ENCODE results near the gene TMEM144. TPM values are rescaled to one million over a fixed set of nuclear protein-coding genes. Genes with fewer than 3 reads are reported as not detected.

Gene TMEM144
- total RNA-seq, 1 experiment from 2014 or later, result 13.4 TPM

DNA sequence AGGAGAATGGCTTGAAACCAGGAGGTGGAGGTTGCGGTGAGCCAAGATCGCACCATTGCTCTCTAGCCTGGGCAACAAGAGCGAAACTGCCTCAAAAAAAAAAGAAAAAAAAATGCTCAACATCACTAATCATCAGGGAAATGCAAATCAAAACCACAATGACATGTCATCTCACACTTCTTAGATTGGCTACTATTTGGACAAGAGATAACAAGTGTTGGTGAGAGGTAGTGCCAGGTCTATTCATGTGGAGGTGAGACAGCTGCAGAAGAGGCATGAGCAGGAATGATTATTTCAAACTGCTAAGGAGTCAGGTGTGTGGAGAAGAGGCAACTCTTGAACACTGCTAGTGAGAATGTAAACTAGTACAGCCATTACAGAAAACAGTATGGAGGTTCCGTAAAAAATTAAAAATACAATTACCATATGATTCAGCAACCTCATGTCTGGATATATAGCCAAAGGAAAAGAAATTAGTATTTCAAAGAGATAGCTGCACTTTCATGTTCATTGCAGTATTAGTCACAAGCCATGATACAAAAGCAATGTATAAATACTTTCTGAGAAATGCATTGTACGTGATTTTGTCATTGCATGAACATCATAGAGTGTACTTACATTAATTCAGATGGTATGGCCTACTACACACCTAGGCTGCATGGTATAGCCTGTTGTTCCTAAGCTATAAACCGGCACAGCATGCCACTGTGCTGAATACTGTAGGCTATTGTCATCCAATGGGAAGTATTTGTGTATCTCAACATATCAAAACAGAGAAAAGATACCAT lies 75.3 kb downstream of the TMEM144 start:
- Histone ChIP-seq H3K4me3 (no peak overlapping the region), H3K27me3 (ENCODE audit: insufficient read depth, low read depth) (no peaks in the 10 kb centered on the region), H3K4me2 (no peak overlapping the region), H2AFZ (no peak overlapping the region), H3F3A (ENCODE audit: insufficient read depth, low read depth) (no peaks in the 10 kb centered on the region), H3K79me2 (ENCODE audit: low read depth) (no peaks in the 10 kb centered on the region), H3K9me3 (ENCODE audit: insufficient read depth, low read depth) (no peaks in the 10 kb centered on the region), H3K4me1 (replicated peaks; ENCODE audit: insufficient read depth) (peaks cover 4% of the 10 kb centered on the region; the same call in 1 of the 2 replicates), H3K36me3 (ENCODE audit: low read depth) (no peaks in the 10 kb centered on the region), H3K27ac (no peak overlapping the region), H4K20me1 (ENCODE audit: insufficient read depth) (no peaks in the 10 kb centered on the region), H3K9me2 (ENCODE audit: insufficient read depth) (no peaks in the 10 kb centered on the region)
- TF ChIP-seq EZH2 (IDR thresholded peaks at IDR 0.05; ENCODE audit: low read depth), result no peak
- TF ChIP-seq, protein P1, sequence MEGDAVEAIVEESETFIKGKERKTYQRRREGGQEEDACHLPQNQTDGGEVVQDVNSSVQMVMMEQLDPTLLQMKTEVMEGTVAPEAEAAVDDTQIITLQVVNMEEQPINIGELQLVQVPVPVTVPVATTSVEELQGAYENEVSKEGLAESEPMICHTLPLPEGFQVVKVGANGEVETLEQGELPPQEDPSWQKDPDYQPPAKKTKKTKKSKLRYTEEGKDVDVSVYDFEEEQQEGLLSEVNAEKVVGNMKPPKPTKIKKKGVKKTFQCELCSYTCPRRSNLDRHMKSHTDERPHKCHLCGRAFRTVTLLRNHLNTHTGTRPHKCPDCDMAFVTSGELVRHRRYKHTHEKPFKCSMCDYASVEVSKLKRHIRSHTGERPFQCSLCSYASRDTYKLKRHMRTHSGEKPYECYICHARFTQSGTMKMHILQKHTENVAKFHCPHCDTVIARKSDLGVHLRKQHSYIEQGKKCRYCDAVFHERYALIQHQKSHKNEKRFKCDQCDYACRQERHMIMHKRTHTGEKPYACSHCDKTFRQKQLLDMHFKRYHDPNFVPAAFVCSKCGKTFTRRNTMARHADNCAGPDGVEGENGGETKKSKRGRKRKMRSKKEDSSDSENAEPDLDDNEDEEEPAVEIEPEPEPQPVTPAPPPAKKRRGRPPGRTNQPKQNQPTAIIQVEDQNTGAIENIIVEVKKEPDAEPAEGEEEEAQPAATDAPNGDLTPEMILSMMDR (conservative IDR thresholded peaks at IDR 0.05), result no peak
- intact Hi-C loops (cut with micrococcal nuclease; ENCODE audit: unreplicated experiment), result no loop called here
- POLR2A ChIA-PET (ENCODE audit: unreplicated experiment), result no interaction called here
- CTCF ChIA-PET, result no interaction called here
- BruUV-seq (replicated peaks), result no TSS peak
- DNase-seq, result no peak

DNA sequence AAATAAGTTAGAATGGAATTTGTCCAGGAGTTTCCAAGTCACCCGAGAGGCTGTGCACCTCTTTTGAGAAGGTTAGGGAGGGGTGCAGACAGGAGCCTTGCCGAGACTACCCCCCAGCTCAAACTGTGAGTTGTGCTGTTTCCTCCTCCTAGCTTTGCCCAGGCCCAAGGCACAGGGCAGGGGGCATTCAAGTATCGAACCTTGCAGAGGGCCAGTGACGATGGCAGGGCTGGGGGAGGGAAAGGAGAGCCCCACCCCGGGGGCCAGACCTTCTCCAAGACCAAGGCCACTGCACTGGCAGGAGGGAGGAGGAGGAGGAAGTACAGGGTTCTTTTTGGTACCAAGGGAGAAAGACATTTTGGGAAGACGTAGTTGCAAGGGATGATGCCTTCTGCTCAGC lies 80.6 kb downstream of the TMEM144 start:
- Histone ChIP-seq H3K4me3 (no peak overlapping the region), H3K36me3 (ENCODE audit: low read depth) (no peaks in the 10 kb centered on the region), H3K9me2 (ENCODE audit: insufficient read depth) (no peaks in the 10 kb centered on the region), H3K4me2 (no peak overlapping the region), H3K4me1 (replicated peaks; ENCODE audit: insufficient read depth) (no peaks in the 10 kb centered on the region), H4K20me1 (ENCODE audit: insufficient read depth) (no peaks in the 10 kb centered on the region), H3K27ac (no peak overlapping the region), H3K27me3 (ENCODE audit: insufficient read depth, low read depth) (no peaks in the 10 kb centered on the region), H3K79me2 (ENCODE audit: low read depth) (no peaks in the 10 kb centered on the region), H2AFZ (no peak overlapping the region), H3F3A (ENCODE audit: insufficient read depth, low read depth) (no peaks in the 10 kb centered on the region), H3K9me3 (ENCODE audit: insufficient read depth, low read depth) (no peaks in the 10 kb centered on the region; the same call in 1 of the 2 replicates)
- ChIA-PET CTCF (no interaction called here), POLR2A (ENCODE audit: unreplicated experiment) (no interaction called here)
- DNase-seq, result no peak
- BruUV-seq (replicated peaks), result no TSS peak
- intact Hi-C loops (cut with micrococcal nuclease; ENCODE audit: unreplicated experiment), result no loop called here
- no peak for TF ChIP-seq EZH2 (IDR thresholded peaks at IDR 0.05; ENCODE audit: low read depth)
- TF ChIP-seq, protein P1 (conservative IDR thresholded peaks at IDR 0.05), result no peak

GRCh38 chr4:158291334-158292055 lies 81.2 kb downstream of the TMEM144 start:
- Histone ChIP-seq H4K20me1 (ENCODE audit: insufficient read depth) (no peaks in the 10 kb centered on the region), H3K4me1 (replicated peaks; ENCODE audit: insufficient read depth) (no peaks in the 10 kb centered on the region), H3K4me2 (no peak overlapping the region), H3K36me3 (ENCODE audit: low read depth) (no peaks in the 10 kb centered on the region), H3K27me3 (ENCODE audit: insufficient read depth, low read depth) (no peaks in the 10 kb centered on the region), H3K79me2 (ENCODE audit: low read depth) (no peaks in the 10 kb centered on the region), H3K9me2 (ENCODE audit: insufficient read depth) (no peaks in the 10 kb centered on the region), H3F3A (ENCODE audit: insufficient read depth, low read depth) (no peaks in the 10 kb centered on the region), H3K4me3 (no peak overlapping the region), H3K9me3 (ENCODE audit: insufficient read depth, low read depth) (no peaks in the 10 kb centered on the region; the same call in 1 of the 2 replicates), H2AFZ (no peak overlapping the region), H3K27ac (no peak overlapping the region)
- ChIA-PET POLR2A (ENCODE audit: unreplicated experiment) (no interaction called here), CTCF (no interaction called here)
- no peak for DNase-seq
- no TSS peak for BruUV-seq (replicated peaks)
- intact Hi-C loops (cut with micrococcal nuclease; ENCODE audit: unreplicated experiment), result no loop called here
- TF ChIP-seq EZH2 (IDR thresholded peaks at IDR 0.05; ENCODE audit: low read depth), result no peak
- TF ChIP-seq, protein P1 (conservative IDR thresholded peaks at IDR 0.05), result no peak

Measured in PC-9 (cell line).